ENCODE results near the gene HBG1. TPM values are rescaled to one million over a fixed set of nuclear protein-coding genes. Genes with fewer than 3 reads are reported as not detected.
"Not testable (repeated sequence)": the region's sequence is repeated elsewhere in the genome, so short reads cannot be mapped to it uniquely, and the experiment has no call there.

The HBG1 gene
- not detected for total RNA-seq
- polyA plus RNA-seq (ENCODE audit: insufficient read depth, low read depth, low replicate concordance) = not detected
- long read RNA-seq, donor 1, transcript HBG1-201 (3 exons, 779 nt) = major isoform, 244 of 1,203 reads
- long read RNA-seq, donor 1, partial matches to known transcripts = 957 of 1,203 reads
- long read RNA-seq, donor 1, other reads (novel, unspliced or antisense) = 0 of 1,203 reads
- long read RNA-seq, donor 2, transcript HBG1-203 (2 exons, 1,464 nt) = minor isoform, 6 of 482 reads
- long read RNA-seq, donor 2, transcript HBG1-201 (3 exons, 779 nt) = major isoform, 251 of 482 reads
- long read RNA-seq, donor 2, partial matches to known transcripts = 208 of 482 reads
- long read RNA-seq, donor 2, other reads (novel, unspliced or antisense) = 16 of 482 reads

GRCh38 chr11:5249807-5250396, at the start of gene HBG1:
Gene HBG1 (minus strand): TSS chr11:5249857. CDS start chr11:5249804, 53 bp downstream.
- H3K4me3 ChIP-seq; H3K27ac ChIP-seq; intact Hi-C loops (cut with DNase I; ENCODE audit: low total_unique reads); DNase-seq; H3K27me3 ChIP-seq; H3K4me1 ChIP-seq; H3K36me3 ChIP-seq (ENCODE audit: low read depth, missing control alignments); H3K9me3 ChIP-seq: not testable (repeated sequence)
- 77 to 80% methylated on average over 4 of the region's 9 CpGs for WGBS, 2 donors

- no peaks in the 10 kb centered on the region for H3K27me3 ChIP-seq
- H3K36me3 ChIP-seq (ENCODE audit: low read depth, missing control alignments) = no peaks in the 10 kb centered on the region
- TF ChIP-seq, protein P1, sequence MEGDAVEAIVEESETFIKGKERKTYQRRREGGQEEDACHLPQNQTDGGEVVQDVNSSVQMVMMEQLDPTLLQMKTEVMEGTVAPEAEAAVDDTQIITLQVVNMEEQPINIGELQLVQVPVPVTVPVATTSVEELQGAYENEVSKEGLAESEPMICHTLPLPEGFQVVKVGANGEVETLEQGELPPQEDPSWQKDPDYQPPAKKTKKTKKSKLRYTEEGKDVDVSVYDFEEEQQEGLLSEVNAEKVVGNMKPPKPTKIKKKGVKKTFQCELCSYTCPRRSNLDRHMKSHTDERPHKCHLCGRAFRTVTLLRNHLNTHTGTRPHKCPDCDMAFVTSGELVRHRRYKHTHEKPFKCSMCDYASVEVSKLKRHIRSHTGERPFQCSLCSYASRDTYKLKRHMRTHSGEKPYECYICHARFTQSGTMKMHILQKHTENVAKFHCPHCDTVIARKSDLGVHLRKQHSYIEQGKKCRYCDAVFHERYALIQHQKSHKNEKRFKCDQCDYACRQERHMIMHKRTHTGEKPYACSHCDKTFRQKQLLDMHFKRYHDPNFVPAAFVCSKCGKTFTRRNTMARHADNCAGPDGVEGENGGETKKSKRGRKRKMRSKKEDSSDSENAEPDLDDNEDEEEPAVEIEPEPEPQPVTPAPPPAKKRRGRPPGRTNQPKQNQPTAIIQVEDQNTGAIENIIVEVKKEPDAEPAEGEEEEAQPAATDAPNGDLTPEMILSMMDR (IDR thresholded peaks at IDR 0.05) = no peak
- no peak for TF ChIP-seq POLR2A (IDR thresholded peaks at IDR 0.05)
- no peaks in the 10 kb centered on the region for H3K4me1 ChIP-seq
- WGBS, 2 donors = 81 to 97% methylated on average over 1 of the region's 1 CpG
- no peak for DNase-seq
- no peaks in the 10 kb centered on the region for H3K9me3 ChIP-seq
- intact Hi-C loops (cut with DNase I; ENCODE audit: low total_unique reads) = no loop called here
- no peak overlapping the region for H3K27ac ChIP-seq
- no peak overlapping the region for H3K4me3 ChIP-seq
Measured at GRCh38 chr11:5298451-5298850, 48.8 kb upstream of the HBG1 start.

DNA sequence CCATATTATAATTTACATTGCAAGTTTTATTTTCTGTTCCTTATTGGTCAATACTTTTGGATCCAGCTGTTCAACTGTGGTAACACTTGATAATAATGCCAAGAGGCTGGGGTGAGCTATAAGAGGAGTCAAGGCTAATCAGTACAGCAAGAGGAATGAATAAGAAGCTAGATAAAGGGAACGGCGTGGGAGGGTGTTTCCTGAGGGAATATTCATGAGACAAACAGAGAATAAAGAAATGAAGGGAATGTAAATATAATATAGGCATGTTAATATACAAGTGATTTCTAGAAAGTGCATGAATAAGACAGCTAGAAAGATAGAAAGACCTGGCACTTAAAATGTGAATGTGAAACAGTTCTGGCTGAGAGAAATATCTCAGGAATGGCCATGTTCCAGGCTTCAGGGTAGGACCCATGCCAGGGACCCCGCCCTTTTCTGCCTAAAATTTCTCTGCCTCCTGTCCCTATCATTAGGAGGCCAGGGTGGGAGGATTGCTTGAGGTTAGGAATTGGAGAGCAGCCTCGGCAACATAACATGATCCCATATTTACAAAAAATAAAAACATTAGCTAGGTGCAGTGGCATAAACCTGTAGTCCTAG, 48.2 kb upstream of the HBG1 start:
- DNase-seq = no peak
- H3K27ac ChIP-seq = no peak overlapping the region
- H3K27me3 ChIP-seq = no peaks in the 10 kb centered on the region
- TF ChIP-seq POLR2A (IDR thresholded peaks at IDR 0.05) = no peak
- TF ChIP-seq, protein P1 (IDR thresholded peaks at IDR 0.05) = no peak
- no peaks in the 10 kb centered on the region for H3K4me1 ChIP-seq
- no peaks in the 10 kb centered on the region for H3K36me3 ChIP-seq (ENCODE audit: low read depth, missing control alignments)
- H3K4me3 ChIP-seq = no peak overlapping the region
- H3K9me3 ChIP-seq = no peaks in the 10 kb centered on the region
- intact Hi-C loops (cut with DNase I; ENCODE audit: low total_unique reads) = no loop called here
- WGBS, 2 donors = 49 to 50% methylated on average over 4 of the region's 4 CpGs

- H3K27ac ChIP-seq; H3K9me3 ChIP-seq; H3K27me3 ChIP-seq; DNase-seq; H3K36me3 ChIP-seq (ENCODE audit: low read depth, missing control alignments); intact Hi-C loops (cut with DNase I; ENCODE audit: low total_unique reads); H3K4me1 ChIP-seq: not testable (repeated sequence)
- peak overlapping the region; percentile 17 to 21 for H3K4me3 ChIP-seq
- WGBS, 2 donors = 60 to 81% methylated on average over 9 to 40 of the region's 41 CpGs
Measured at GRCh38 chr11:5294342-5294995, 44.8 kb upstream of the HBG1 start.

DNA sequence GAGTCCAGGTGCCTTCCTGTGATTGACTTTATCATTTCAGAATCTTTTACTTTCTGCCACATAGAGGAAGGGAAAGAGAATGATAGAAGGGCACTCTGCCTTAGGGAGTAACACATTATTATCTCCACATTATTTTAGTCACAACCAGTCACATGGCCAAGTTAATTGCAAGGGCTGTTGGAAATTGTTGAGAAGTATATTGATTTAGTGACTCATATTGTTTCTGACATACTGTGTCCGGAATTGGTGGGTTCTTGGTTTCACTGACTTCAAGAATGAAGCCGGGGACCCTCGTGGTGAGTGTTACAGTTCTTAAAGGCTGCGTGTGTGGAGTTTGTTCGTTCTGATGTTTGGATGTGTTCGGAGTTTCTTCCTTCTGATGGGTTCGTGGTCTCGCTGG, 43.4 kb upstream of the HBG1 start:
- DNase-seq = no peak
- Histone ChIP-seq H3K9me3 (no peaks in the 10 kb centered on the region), H3K4me3 (no peak overlapping the region), H3K27ac (no peak overlapping the region), H3K4me1 (no peaks in the 10 kb centered on the region), H3K36me3 (ENCODE audit: low read depth, missing control alignments) (no peaks in the 10 kb centered on the region), H3K27me3 (no peaks in the 10 kb centered on the region)
- WGBS, 2 donors = 92 to 94% methylated on average over 6 to 8 of the region's 8 CpGs
- TF ChIP-seq POLR2A (IDR thresholded peaks at IDR 0.05) = no peak
- TF ChIP-seq, protein P1 (IDR thresholded peaks at IDR 0.05) = no peak
- intact Hi-C loops (cut with DNase I; ENCODE audit: low total_unique reads) = no loop called here

Data from testis (tissue), 5 donors.